GM08714 (cell line): Measurements from ENCODE around the gene CD163.
"Not testable (repeated sequence)": the region's sequence is repeated elsewhere in the genome, so short reads cannot be mapped to it uniquely, and the experiment has no call there.

Experiments used
- H3K4me3 ChIP-seq: fragments of 200-500 bp; sonication (Bioruptor generic); 2 replicates; pipeline ENCODE4 v1.5.1; 2014; ENCODE audit warnings: mild to moderate bottlenecking, low read length, inconsistent platforms
- ZNF274 ChIP-seq: IDR thresholded peaks from 2 replicates; pipeline ENCODE4 v1.6.1; 2012; ENCODE audit warnings: mild to moderate bottlenecking, low read depth, low read length

CD163 gene

DNA sequence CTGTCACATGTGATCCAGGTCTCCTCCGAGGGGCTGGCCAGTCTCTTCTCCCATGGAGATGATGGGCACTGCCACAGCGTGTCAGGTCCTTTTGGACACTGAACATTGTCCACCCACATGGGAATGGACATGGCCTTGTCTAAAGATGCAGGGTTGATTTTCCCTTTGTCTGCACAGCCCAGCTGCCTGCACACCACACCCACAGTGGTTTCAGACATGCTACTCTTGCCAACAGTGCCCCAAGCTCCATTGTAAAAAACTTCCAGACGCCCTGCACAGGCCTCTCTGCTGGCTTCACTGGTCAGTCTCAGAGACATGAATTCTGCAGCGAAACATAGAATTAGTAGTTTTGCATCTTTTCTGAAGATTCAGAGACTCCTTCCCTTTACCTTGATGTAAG is 18.5 kb downstream of the CD163 start:
- no peak for TF ChIP-seq ZNF274
- H3K4me3 ChIP-seq: no peak overlapping the region

DNA sequence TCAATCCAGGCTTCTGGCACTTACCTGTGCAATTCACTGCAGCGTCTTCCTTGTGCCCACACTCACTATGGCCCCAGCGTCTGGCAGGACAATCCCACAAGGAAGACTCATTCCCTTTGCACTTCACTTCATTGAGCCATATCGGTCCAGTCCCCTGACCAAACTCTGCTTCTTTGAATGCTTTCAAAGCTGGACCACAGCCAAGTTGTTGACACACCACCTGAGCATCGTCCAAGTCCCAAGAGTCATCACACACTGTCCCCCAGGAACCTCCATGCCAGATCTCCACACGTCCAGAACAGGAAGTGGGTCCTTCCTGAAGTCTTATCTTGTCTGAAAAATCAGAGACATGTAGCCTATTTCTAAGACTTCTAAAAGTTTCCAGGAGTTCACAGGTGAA is 20.2 kb downstream of the CD163 start:
- TF ChIP-seq ZNF274: no peak
- no peak overlapping the region for H3K4me3 ChIP-seq

DNA sequence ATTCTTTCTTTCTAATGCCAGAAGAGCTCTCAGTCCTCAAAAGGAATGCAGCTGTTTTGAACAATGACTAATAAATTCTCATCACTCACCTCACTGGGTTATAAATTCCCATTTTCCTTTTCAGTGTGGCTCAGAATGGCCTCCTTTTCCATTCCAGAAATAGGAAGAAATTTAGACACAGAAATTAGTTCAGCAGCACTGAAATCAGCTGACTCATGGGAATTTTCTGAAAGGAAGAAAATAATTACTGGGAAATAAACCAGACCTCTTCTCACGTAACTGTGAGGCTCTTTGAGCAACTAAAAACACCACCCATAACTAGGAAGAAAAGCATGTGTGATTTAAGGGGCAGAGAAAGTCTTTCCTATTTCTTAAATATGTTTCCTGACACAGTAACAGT is 23.8 kb downstream of the CD163 start:
- TF ChIP-seq ZNF274: no peak
- no peak overlapping the region for H3K4me3 ChIP-seq

DNA sequence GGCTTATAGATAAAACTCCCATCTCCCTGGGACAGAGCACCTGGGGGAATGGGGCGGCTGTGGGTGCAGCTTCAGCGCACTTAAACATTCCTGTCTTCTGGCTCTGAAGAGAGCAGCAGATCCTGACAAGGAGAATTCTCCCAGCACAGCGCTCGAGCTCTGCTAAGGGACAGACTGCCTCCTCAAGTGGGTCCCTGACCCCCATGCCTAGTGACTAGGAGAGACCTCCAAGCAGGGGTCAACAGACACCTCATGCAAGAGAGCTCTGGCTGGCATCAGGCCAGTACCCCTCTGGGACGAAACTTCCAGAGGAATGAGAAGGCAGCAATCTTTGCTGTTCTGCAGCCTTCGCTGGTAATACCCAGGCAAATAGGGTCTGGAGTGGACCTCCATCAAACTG is 31.5 kb downstream of the CD163 start:
- no peak overlapping the region for H3K4me3 ChIP-seq
- no peak for TF ChIP-seq ZNF274

DNA sequence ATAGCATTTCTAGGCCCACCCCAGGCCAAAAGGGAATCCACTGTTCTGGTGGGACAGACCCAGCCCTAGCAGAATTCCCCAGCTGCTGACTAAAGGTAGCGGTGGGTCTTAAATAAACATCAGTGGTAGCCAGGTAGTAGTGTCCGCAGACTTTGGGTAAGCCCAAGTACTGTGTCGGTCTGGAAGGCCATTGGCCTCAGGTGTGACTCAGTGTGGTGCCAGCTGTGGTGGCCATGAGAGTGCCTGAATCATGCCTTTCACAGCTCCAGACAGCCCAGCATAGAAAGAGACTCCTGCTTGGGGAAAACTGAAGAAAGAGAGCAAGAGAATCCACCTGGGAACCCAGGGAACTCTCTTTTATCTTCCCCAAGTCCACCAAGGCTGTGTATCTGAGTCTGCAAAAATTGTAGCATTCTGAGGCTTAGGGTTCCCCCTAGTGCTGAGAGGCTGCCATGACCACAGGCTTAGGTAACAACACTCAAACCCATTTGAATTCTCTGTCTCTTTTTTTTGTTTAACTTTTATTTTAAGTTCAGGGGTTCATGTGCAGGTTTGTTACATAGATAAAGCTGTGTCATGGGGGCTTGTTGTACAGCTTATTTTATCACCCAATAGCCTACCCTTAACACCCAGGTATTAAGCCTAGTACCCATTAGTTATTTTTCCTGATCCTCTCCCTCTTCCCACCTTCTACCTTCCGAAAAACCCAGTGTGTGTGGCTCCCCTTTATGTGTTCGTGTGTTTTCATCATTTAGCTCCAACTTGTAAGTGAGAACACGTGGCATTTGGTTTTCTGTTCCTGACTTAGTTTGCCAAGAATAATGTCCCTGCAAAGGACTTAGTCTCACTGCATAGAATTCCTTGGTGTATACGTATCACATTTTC is 43.0 kb downstream of the CD163 start:
- no peak overlapping the region for H3K4me3 ChIP-seq
- TF ChIP-seq ZNF274: no peak

DNA sequence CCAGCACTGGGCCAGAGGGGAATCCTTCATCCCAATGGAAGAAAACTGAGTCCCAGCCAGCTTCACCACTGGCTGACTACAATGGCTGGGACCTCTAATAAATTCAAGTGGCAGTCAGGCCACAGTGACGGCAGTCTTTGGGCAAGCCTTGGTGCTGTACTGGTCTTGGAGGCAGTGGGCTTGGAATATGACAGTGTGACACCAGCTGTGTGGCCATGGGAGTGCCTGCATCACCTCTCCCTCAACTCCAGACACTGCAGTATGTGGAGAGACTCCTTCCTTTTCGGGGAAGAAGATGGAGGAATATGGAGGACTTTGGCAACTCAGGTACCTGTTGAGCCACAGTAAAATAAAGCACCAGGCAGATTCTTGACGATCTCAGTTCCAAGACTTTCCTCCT is 43.6 kb downstream of the CD163 start:
- no peak overlapping the region for H3K4me3 ChIP-seq
- no peak for TF ChIP-seq ZNF274

DNA sequence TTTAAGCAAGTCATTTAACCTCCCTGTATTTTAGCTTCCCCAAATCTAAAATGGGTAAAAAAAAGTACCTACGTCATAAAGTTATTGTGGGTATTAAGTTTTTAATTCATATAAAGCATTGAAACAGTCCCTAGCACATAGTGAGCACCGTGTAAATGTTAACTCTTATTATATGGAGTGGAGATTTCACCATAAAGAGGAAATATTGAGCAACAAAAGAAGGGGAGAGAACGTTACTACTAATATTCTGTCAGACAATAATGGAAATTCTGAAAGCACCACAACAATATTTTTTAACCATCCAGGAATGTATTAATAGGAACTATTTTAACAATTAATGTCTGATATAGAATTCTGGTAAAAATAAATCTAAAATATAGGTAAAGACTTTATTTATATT is 51.8 kb downstream of the CD163 start:
- no peak for TF ChIP-seq ZNF274
- H3K4me3 ChIP-seq: no peak overlapping the region

DNA sequence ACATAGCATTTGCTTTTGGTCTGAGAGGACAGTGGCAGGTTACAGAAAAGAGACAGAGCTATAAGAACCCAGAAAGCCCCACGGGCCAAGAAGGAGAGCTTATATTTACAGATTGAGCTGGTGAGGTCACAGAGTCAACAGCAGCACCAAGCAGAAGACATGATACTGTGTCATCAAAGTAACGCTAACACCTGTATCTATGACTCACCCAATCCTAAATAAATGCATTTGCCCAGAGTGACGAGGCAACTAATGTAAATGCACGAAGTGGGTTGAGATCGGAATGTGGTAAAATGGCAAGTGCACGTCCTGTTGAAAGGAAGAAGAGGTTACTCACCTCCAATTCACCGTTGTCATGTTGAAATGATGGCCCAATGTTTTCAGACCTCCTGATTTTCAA is 52.9 kb downstream of the CD163 start:
- no peak overlapping the region for H3K4me3 ChIP-seq
- TF ChIP-seq ZNF274: no peak

DNA sequence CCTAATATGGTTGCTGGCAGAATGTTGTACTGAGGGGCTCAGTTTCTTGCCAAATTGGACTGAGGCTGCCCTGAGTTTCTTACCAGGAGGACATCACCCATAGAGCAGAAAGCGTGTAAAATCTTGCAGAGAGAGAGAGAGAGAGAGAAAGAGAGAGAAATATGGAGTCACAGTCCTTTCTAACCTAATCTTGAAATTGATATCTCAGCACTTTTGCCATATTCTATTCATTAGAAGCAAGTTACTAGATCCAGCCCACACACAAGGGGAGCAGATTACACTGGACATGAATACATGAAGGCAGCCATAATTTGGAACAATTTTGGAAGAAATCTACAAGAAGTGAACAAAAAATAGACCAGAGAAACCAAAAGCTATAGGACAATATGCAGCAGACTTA is 55.5 kb downstream of the CD163 start:
- H3K4me3 ChIP-seq: no peak overlapping the region
- TF ChIP-seq ZNF274: no peak

DNA sequence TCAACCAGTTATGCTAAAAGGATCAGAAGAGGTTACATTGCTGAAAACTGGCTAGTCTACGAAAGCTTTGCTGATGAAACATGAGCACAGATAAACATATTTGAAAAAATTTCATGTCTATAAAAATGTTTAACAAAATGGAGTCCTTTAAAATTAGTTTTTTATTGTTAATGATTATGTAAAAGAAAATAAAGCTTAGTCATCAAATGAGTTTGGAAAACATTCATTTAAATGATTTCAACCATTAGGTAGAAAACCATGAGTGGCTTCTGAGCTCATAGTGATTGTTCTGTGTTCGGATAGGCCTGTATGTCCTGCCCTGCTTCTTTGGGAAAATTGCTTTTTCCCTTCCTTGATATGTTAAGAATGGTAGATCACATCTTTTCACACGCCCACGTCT is 59.0 kb downstream of the CD163 start:
- no peak overlapping the region for H3K4me3 ChIP-seq

DNA sequence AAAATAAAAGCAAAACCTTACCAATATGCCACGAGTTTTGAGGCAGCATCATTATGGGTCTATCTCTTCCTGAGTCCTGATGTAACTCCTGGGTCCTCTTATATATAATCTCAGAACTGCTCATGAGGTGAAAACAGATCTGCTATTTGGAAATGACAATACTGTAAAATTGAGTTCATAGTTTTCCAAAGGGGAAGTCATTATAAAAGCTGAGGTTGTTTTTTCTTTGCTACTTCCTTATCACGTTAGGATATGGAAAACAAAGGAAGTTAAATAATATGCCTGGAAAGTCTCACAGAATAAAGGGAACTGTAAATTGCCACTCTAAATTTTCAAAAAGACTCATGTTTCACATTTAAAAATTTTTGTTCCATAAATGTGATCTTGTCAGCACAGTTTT is 59.5 kb downstream of the CD163 start, which contains the start of gene CD163L1:
CD163L1 (minus strand) TSS at position 78 of the 400 bp plus-strand sequence; CDS start at position 52, 26 bp downstream.
- no peak within 1 kb of the TSS for H3K4me3 ChIP-seq
- no peak for TF ChIP-seq ZNF274

More for the DNA sequence above, 59.0 kb downstream of the CD163 start:
- TF ChIP-seq ZNF274: no peak

DNA sequence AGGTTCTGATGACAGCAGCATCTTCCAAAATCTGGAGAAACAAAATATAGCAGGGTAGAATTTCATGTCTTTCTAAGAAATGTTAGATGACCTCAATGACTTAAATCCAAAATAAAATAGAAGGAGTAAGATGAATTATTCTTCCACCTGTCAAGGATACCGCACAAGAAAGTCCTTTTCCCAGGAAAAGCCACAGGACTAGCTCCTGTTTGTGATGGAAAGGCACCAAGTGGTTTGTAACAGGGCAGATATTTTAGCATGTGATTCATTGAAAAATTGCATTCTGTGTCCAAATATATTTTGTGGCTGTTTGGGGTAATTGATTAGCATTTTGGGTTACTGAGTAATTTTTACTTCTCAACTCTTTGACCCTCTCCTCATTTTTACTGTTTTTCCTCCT is 62.4 kb downstream of the CD163 start:
- no peak overlapping the region for H3K4me3 ChIP-seq
- no peak for TF ChIP-seq ZNF274

DNA sequence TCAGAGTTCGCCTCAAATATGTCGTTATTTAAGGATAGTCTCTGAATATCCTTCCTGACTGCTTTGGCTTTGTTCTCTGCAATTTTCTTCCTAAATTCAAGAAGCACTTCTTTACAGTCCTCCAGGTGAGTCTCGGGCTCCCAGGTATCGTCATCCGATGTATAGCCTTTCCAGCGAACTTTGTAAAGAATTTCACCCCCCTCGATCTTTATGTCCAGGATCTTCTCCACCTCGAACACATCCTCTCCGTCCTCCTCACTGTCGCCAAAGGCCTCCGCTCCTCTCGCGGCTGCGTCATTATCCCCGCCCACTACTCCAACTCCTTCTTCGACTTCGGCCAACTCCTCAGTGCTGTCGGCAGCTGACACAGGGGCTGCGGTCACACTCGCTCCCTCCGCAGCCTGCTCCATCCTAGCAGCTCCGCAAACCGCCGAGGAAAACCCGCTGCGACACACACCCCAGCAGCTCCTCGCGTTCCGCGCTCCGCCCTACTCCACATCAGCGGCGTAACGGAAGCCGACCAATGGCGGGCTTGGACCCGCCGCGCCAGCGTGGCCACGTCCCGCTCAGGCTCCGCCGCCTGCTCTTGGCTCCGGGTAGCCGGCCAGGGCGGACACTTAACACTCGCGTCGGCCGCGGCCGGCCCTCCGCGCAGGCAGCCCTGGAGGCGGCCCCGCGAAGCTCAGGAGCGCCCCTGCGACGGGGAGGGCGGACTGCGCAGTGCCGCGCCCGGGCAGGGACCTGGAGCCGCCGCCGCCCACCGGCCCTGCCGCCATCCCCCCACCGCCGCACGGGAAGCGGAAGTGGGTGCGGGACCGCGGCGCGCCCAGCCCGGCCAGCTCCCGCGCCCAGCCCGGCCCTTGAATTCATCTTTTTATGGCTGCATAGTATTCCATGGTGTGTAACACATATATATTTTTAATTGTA is 63.7 kb downstream of the CD163 start:
- H3K4me3 ChIP-seq: peak overlapping the region; percentile 5; the same call in 1 of the 2 replicates
- no peak for TF ChIP-seq ZNF274

DNA sequence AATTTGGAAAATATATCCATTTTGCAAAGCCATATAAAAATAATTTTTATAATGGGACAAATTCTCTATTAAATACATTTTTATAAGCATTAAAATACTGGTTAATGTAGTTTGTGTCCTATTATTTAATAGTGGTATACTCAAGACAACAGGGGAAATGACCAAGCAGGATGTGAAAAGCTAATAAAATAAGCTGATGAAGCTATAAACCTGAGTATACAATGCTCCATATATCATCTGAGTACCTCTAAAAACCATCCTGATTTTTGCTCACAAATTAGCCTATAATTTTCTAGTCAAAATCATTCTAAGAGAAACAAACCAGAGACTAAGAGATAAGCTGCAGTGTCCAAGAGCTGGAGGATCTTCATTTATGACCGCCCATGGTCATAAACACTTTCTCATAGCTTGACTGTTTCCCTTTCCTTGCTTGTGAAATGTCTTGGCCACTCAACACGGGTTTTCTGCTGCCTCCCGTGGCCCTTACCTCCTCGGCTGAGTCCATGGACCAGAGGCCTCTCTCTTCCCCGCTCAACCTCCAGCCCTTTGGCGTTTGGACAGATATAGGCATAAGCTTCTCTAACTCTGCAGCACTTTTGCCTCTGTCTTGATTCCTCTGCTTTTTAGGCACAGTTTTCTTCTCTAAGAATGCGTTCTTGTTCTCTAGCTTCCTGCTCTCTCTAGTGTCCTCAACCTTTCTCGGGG is 65.1 kb downstream of the CD163 start:
- not testable (repeated sequence) for H3K4me3 ChIP-seq

DNA sequence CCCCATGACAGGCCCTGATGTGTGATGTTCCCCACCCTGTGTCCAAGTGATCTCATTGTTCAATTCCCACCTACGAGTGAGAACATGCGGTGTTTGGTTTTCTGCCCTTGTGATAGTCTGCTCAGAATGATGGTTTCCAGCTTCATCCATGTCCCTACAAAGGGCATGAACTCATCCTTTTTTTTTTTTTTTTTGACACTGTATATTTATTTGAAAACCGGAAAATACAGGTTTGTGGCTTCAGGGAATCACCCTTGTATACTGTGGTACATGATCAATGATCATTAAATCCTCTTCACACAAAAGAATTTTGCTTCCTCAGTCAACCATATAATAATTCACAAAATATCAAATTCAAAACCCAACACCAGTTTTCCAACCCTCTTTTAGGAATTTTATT is 66.1 kb downstream of the CD163 start:
- H3K4me3 ChIP-seq: not testable (repeated sequence)
